OCI-LY3 (cell line): Measurements from ENCODE around the gene EYA4.

Experiments used
- CTCF ChIP-seq: fragments of 200-600, 300-600 bp; sonication (generic); IDR thresholded peaks from 2 replicates; pipeline ENCODE4 v1.5.1; 2014; ENCODE audit warnings: antibody characterized with exemption, low read length, low read depth
- EZH2phosphoT487 ChIP-seq: fragments of 200-600 bp; shearing (Covaris generic); IDR thresholded peaks from 2 replicates; pipeline ENCODE4 v1.6.1; 2018; ENCODE audit warnings: antibody characterized with exemption, mixed run types, low read depth

- TF ChIP-seq CTCF (no peak), EZH2phosphoT487 (no peak)
Observed at GRCh38 chr6:133541040-133541439, 299.9 kb downstream of the EYA4 start.
